Measurements from ENCODE around the gene ECEL1.

Gene ECEL1

DNA sequence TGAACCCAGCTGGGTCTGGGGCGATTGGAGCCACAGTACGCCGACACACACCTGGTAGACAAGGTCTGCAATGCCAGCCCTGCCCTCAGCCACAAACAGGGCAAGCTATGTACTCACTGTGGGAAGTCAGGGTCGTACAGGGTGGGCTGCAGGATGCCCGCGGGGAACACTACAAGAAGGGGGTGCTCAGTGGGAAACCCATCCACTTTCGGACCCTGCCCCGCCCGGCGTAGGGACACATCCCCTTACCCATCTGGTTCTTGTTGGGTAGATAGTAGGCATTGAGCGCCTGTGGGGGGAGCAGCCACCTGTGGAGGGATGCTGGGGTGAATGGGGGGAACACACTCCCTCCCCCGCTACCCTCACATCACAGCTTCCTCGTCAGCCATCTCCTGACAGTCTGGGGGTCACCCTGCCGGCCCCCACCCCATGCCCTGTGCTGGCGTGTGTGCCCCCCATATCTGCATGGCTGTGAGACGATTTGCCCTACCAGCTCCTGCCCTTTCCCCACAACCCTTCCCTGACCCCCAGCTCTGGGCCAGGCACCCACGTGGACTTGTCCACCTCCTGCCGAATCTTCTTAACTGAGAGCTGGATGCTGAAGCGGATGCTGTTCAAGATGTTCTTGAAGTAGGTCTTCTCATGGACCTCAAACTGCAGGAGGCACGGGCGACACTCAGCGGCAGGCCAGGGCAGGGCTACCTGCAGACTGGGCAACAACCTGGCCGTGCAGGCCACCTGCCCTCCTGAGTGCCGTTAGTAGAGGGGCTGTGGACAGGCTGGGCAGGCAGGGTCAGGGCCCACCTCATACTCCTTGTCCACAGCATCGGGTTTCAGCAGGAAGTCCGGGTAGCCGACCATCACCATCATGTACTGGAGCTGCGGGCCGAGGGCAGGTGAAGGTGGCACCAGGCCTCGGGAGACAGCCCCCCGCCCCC lies 5.1 kb downstream of the ECEL1 start:
- Histone ChIP-seq H3K4me3 (ENCODE audit: low read depth in 1 of 2, low read length in 2 of 2) (no peak overlapping the region), H3K4me1 (ENCODE audit: insufficient read depth, low read length) (no peaks in the 10 kb centered on the region), H4K20me1 (ENCODE audit: insufficient read depth, low read length) (no peaks in the 10 kb centered on the region; the same call in 1 of the 2 replicates), H3K27ac (ENCODE audit: low read length) (no peak overlapping the region), H3K9me3 (ENCODE audit: insufficient read depth, low read length, severe bottlenecking) (no peaks in the 10 kb centered on the region), H3K79me2 (ENCODE audit: insufficient read depth, low read length) (no peaks in the 10 kb centered on the region), H3K9ac (ENCODE audit: low read depth, low read length) (no peak overlapping the region), H3K36me3 (ENCODE audit: insufficient read depth, low read length) (no peaks in the 10 kb centered on the region), H3K4me2 (ENCODE audit: insufficient read depth, low read length) (no peak overlapping the region), H2AFZ (ENCODE audit: low read depth, low read length) (no peak overlapping the region), H3K27me3 (ENCODE audit: insufficient read depth, low read length, poor library complexity) (no peaks in the 10 kb centered on the region)
- TF ChIP-seq, protein P1, sequence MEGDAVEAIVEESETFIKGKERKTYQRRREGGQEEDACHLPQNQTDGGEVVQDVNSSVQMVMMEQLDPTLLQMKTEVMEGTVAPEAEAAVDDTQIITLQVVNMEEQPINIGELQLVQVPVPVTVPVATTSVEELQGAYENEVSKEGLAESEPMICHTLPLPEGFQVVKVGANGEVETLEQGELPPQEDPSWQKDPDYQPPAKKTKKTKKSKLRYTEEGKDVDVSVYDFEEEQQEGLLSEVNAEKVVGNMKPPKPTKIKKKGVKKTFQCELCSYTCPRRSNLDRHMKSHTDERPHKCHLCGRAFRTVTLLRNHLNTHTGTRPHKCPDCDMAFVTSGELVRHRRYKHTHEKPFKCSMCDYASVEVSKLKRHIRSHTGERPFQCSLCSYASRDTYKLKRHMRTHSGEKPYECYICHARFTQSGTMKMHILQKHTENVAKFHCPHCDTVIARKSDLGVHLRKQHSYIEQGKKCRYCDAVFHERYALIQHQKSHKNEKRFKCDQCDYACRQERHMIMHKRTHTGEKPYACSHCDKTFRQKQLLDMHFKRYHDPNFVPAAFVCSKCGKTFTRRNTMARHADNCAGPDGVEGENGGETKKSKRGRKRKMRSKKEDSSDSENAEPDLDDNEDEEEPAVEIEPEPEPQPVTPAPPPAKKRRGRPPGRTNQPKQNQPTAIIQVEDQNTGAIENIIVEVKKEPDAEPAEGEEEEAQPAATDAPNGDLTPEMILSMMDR (IDR thresholded peaks at IDR 0.05; ENCODE audit: borderline replicate concordance, extremely low read depth, low read length, poor library complexity, severe bottlenecking): no peak
- no peak for TF ChIP-seq EZH2 (IDR thresholded peaks at IDR 0.05; ENCODE audit: borderline replicate concordance, low read depth, low read length, severe bottlenecking)
- ATAC-seq (ENCODE audit: insufficient read depth, low read depth) (no peak), DNase-seq (no peak)

GRCh38 chr2:232481322-232482140 lies 6.1 kb downstream of the ECEL1 start:
- ATAC-seq (ENCODE audit: insufficient read depth, low read depth) (no peak), DNase-seq (no peak)
- no peaks in the 10 kb centered on the region for H3K36me3 ChIP-seq (ENCODE audit: insufficient read depth, low read length)
- H3K9me3 ChIP-seq (ENCODE audit: insufficient read depth, low read length, severe bottlenecking): no peaks in the 10 kb centered on the region
- H3K9ac ChIP-seq (ENCODE audit: low read depth, low read length): no peak overlapping the region
- H3K4me3 ChIP-seq (ENCODE audit: low read depth in 1 of 2, low read length in 2 of 2): no peak overlapping the region
- no peaks in the 10 kb centered on the region; the same call in 1 of the 2 replicates for H4K20me1 ChIP-seq (ENCODE audit: insufficient read depth, low read length)
- H3K79me2 ChIP-seq (ENCODE audit: insufficient read depth, low read length): no peaks in the 10 kb centered on the region
- H3K27ac ChIP-seq (ENCODE audit: low read length): no peak overlapping the region
- no peak for TF ChIP-seq EZH2 (IDR thresholded peaks at IDR 0.05; ENCODE audit: borderline replicate concordance, low read depth, low read length, severe bottlenecking)
- TF ChIP-seq, protein P1 (IDR thresholded peaks at IDR 0.05; ENCODE audit: borderline replicate concordance, extremely low read depth, low read length, poor library complexity, severe bottlenecking): no peak
- no peak overlapping the region for H2AFZ ChIP-seq (ENCODE audit: low read depth, low read length)
- H3K27me3 ChIP-seq (ENCODE audit: insufficient read depth, low read length, poor library complexity): no peaks in the 10 kb centered on the region
- no peak overlapping the region for H3K4me2 ChIP-seq (ENCODE audit: insufficient read depth, low read length)
- H3K4me1 ChIP-seq (ENCODE audit: insufficient read depth, low read length): no peaks in the 10 kb centered on the region

GRCh38 chr2:232480201-232481190 lies 7.1 kb downstream of the ECEL1 start:
- H3K9me3 ChIP-seq (ENCODE audit: insufficient read depth, low read length, severe bottlenecking): no peaks in the 10 kb centered on the region
- no peak for TF ChIP-seq EZH2 (IDR thresholded peaks at IDR 0.05; ENCODE audit: borderline replicate concordance, low read depth, low read length, severe bottlenecking)
- TF ChIP-seq, protein P1 (IDR thresholded peaks at IDR 0.05; ENCODE audit: borderline replicate concordance, extremely low read depth, low read length, poor library complexity, severe bottlenecking): no peak
- ATAC-seq (ENCODE audit: insufficient read depth, low read depth) (no peak; the same call in 2 of the 3 replicates), DNase-seq (no peak)
- H3K4me2 ChIP-seq (ENCODE audit: insufficient read depth, low read length): no peak overlapping the region
- H3K36me3 ChIP-seq (ENCODE audit: insufficient read depth, low read length): no peaks in the 10 kb centered on the region
- H3K4me1 ChIP-seq (ENCODE audit: insufficient read depth, low read length): no peaks in the 10 kb centered on the region
- no peaks in the 10 kb centered on the region for H3K27me3 ChIP-seq (ENCODE audit: insufficient read depth, low read length, poor library complexity)
- H3K4me3 ChIP-seq (ENCODE audit: low read depth in 1 of 2, low read length in 2 of 2): no peak overlapping the region
- H3K9ac ChIP-seq (ENCODE audit: low read depth, low read length): no peak overlapping the region
- no peak overlapping the region for H3K27ac ChIP-seq (ENCODE audit: low read length)
- no peak overlapping the region for H2AFZ ChIP-seq (ENCODE audit: low read depth, low read length)
- no peaks in the 10 kb centered on the region for H3K79me2 ChIP-seq (ENCODE audit: insufficient read depth, low read length)
- no peaks in the 10 kb centered on the region; the same call in 1 of the 2 replicates for H4K20me1 ChIP-seq (ENCODE audit: insufficient read depth, low read length)

Measured in DND-41 (cell line).